ENCODE data around the gene IQCF6. TPM values are rescaled to one million over a fixed set of nuclear protein-coding genes. Genes with fewer than 3 reads are reported as not detected.

The IQCF6 gene
- total RNA-seq, 1 donor from 2014 or later: not detected

DNA sequence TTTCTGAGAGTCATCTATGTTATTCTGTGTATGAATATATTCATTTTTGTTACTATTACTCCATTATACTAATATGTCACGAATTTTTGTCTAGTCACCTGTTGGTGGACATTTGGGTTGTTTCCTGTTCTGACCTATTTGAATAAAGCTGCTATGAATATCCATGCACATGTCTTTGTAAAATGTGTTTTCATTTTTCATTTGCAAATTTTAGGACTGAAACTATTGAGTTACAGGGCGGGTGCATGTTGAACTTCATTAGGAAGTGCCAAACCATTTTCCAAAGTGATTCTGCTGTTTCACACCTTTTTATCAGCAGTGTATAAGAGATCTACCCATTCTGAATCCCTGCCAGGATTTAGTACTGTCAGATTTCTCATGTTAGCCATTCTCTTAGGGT lies 37.7 kb upstream of the IQCF6 start:
- TF ChIP-seq, protein P1, sequence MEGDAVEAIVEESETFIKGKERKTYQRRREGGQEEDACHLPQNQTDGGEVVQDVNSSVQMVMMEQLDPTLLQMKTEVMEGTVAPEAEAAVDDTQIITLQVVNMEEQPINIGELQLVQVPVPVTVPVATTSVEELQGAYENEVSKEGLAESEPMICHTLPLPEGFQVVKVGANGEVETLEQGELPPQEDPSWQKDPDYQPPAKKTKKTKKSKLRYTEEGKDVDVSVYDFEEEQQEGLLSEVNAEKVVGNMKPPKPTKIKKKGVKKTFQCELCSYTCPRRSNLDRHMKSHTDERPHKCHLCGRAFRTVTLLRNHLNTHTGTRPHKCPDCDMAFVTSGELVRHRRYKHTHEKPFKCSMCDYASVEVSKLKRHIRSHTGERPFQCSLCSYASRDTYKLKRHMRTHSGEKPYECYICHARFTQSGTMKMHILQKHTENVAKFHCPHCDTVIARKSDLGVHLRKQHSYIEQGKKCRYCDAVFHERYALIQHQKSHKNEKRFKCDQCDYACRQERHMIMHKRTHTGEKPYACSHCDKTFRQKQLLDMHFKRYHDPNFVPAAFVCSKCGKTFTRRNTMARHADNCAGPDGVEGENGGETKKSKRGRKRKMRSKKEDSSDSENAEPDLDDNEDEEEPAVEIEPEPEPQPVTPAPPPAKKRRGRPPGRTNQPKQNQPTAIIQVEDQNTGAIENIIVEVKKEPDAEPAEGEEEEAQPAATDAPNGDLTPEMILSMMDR (IDR thresholded peaks at IDR 0.05): no peak
- Mint-ChIP-seq H3K36me3 (ENCODE audit: unreplicated experiment) (no peaks in the 10 kb centered on the region), H3K4me3 (ENCODE audit: unreplicated experiment) (no peak overlapping the region), H3K9me3 (ENCODE audit: unreplicated experiment) (no peaks in the 10 kb centered on the region), H3K27me3 (ENCODE audit: unreplicated experiment) (peaks cover 5% of the 10 kb centered on the region), H3K27ac (ENCODE audit: unreplicated experiment) (no peak overlapping the region), H3K4me1 (ENCODE audit: unreplicated experiment) (no peaks in the 10 kb centered on the region)
- no peak for DNase-seq (ENCODE audit: extremely low spot score, unreplicated experiment)

DNA sequence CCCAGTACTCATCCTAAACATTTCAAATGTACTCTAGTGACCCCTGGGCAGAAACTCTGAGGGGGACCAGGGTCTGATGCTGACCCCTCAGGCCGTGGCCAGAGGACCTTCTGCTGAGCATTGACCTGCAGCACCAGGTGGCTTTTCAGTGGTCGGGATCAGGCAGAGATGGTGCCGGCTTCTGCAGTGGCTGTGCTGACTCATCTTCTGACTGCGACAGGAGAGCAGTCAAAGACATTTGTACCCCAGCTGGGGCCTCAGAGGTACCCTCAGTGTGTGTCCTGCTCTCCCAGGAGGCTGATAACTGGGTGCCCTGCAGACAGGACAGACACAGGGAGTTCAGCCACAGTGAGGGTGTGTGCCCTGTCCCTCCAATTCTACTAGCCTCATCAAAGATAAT lies 36.6 kb upstream of the IQCF6 start:
- Mint-ChIP-seq H3K4me1 (ENCODE audit: unreplicated experiment) (no peaks in the 10 kb centered on the region), H3K36me3 (ENCODE audit: unreplicated experiment) (no peaks in the 10 kb centered on the region), H3K27ac (ENCODE audit: unreplicated experiment) (no peak overlapping the region), H3K4me3 (ENCODE audit: unreplicated experiment) (no peak overlapping the region), H3K27me3 (ENCODE audit: unreplicated experiment) (peaks cover 5% of the 10 kb centered on the region), H3K9me3 (ENCODE audit: unreplicated experiment) (no peaks in the 10 kb centered on the region)
- no peak for DNase-seq (ENCODE audit: extremely low spot score, unreplicated experiment)
- TF ChIP-seq, protein P1 (IDR thresholded peaks at IDR 0.05): no peak

DNA sequence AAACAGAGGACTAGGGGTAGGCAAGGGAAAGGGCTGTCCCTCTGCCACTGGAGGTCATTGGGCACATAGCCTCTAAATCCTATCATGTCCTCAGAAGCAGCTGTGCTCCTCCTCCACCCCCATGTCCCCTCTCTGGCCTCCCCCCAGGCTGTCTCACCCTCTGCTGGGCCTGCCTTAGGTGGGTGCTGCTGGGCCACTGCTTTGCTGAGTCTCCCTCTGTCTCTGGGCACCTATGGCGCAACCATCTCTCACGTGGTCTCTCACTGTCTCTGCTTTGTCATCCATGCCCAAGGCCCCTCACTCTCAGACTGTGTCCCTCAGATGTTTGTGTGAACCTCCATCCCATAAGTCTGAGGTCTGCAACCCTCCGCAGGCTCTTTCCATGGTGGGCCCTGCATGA lies 35.0 kb upstream of the IQCF6 start:
- no peaks in the 10 kb centered on the region for H3K36me3 Mint-ChIP-seq (ENCODE audit: unreplicated experiment)
- no peaks in the 10 kb centered on the region for H3K4me1 Mint-ChIP-seq (ENCODE audit: unreplicated experiment)
- no peak overlapping the region for H3K4me3 Mint-ChIP-seq (ENCODE audit: unreplicated experiment)
- H3K27me3 Mint-ChIP-seq (ENCODE audit: unreplicated experiment): peaks cover 5% of the 10 kb centered on the region
- no peak overlapping the region for H3K27ac Mint-ChIP-seq (ENCODE audit: unreplicated experiment)
- DNase-seq (ENCODE audit: extremely low spot score, unreplicated experiment): no peak
- no peaks in the 10 kb centered on the region for H3K9me3 Mint-ChIP-seq (ENCODE audit: unreplicated experiment)
- TF ChIP-seq, protein P1 (IDR thresholded peaks at IDR 0.05): no peak

DNA sequence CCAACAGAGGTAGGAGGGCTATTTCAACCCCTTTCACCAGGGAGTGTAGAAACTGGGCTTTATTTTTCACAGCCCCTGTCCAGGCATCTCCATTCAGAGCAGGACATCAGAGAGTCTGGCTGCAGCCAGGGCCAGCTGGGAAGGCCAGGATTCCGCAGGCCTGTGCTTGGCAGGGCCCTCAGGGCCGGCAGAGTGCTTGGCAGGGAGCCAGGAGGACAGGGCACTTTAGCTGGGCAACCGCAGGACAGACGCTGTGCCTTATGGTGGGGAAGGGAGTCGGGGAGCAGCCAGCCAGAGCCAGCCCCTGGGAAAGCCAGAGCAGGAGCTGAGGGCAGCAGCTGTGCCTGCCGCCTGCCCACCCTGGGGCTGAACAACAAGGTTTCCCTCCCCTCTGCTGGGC lies 34.5 kb upstream of the IQCF6 start:
- Mint-ChIP-seq H3K9me3 (ENCODE audit: unreplicated experiment) (no peaks in the 10 kb centered on the region), H3K27me3 (ENCODE audit: unreplicated experiment) (peaks cover 5% of the 10 kb centered on the region), H3K4me1 (ENCODE audit: unreplicated experiment) (no peaks in the 10 kb centered on the region), H3K36me3 (ENCODE audit: unreplicated experiment) (no peaks in the 10 kb centered on the region), H3K4me3 (ENCODE audit: unreplicated experiment) (no peak overlapping the region), H3K27ac (ENCODE audit: unreplicated experiment) (no peak overlapping the region)
- TF ChIP-seq, protein P1 (IDR thresholded peaks at IDR 0.05): no peak
- DNase-seq (ENCODE audit: extremely low spot score, unreplicated experiment): no peak

DNA sequence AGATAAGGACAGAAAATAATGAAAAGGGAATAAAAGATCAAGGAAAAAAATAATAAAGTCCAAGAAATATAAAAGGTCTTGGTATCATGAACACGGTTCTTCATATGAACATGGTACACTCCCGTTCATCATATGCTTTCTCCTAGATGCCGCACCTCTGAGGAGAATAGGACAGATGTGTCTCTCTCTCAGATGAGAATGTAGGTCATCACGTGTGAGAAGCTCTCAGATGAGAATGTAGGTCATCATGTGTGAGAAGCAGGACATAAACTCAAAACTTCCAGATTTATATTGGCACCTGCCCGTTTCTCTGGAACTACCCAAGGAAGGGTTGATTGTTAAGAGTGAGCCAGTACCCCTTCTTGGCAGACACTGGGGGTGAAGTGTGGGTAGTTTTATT lies 29.9 kb upstream of the IQCF6 start:
- DNase-seq (ENCODE audit: extremely low spot score, unreplicated experiment): no peak
- Mint-ChIP-seq H3K4me1 (ENCODE audit: unreplicated experiment) (no peaks in the 10 kb centered on the region), H3K9me3 (ENCODE audit: unreplicated experiment) (peaks cover 5% of the 10 kb centered on the region), H3K36me3 (ENCODE audit: unreplicated experiment) (no peaks in the 10 kb centered on the region), H3K27me3 (ENCODE audit: unreplicated experiment) (peaks cover 13% of the 10 kb centered on the region), H3K4me3 (ENCODE audit: unreplicated experiment) (no peak overlapping the region), H3K27ac (ENCODE audit: unreplicated experiment) (no peak overlapping the region)
- TF ChIP-seq, protein P1 (IDR thresholded peaks at IDR 0.05): no peak

All from osteocyte (in vitro differentiated cells).